Stimulated activated CD8-positive, alpha-beta memory T cell treated with anti-CD3 and anti-CD28 coated beads, Interleukin-4, amount 100 ng/mL, for 48 hours (primary cell): ENCODE data around the gene RASGEF1B.
A peak's percentile ranks its signal among the peaks of the same experiment; 100 is the strongest.

ENCODE experiments used
- DNase-seq: peaks from one replicate; pipeline ENCODE4 v3.0.0-alpha.2; 2020

Gene RASGEF1B

GRCh38 chr4:81471588-81472280 lies at the start of gene RASGEF1B:
Gene RASGEF1B (minus strand): TSS chr4:81471907. CDS start chr4:81459508, 12,399 bp downstream.
- DNase-seq = peak; percentile 96

- no peak for DNase-seq
These were observed 48.1 kb upstream of the RASGEF1B start for GRCh38 chr4:81519856-81520255.

- DNase-seq = no peak
These were observed 47.7 kb upstream of the RASGEF1B start for GRCh38 chr4:81519427-81519773.

DNA sequence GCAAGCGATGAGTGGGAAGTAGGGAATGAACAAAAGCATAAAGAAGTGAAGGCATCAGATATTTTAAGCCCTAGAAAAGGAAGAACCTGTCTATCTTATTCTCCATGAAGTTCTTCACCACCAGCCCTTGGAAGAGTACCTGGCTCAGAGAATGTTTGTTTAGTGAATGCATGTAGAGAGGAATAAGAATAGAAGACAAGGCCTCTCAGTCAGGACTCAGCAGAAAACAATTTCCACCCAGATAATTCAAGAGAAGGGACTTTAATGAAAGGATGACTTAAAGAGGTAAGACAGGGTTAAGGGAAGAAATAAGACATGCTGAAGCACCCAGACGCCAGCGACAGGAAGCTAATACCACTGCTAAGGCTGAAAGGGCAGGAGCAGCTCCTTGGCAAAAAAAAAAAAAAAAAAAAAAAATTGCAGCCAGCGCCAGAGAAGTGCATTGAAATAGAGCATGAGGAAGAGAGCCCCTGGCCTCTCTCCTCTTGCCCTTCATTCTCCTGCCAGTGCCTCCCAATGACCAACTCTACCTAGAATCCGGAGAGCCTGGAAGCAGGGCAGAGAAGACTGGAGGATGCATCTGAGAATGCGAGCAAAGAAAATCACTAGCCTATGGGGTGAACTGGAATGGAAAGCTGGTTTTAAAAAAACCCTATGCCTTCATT lies 47.2 kb upstream of the RASGEF1B start:
- no peak for DNase-seq

GRCh38 chr4:81516241-81516640 lies 44.5 kb upstream of the RASGEF1B start:
- DNase-seq = no peak

GRCh38 chr4:81512757-81513501 lies 41.2 kb upstream of the RASGEF1B start:
- DNase-seq = no peak

GRCh38 chr4:81512001-81512756 lies 40.5 kb upstream of the RASGEF1B start:
- no peak for DNase-seq

GRCh38 chr4:81510643-81511178 lies 39.0 kb upstream of the RASGEF1B start:
- DNase-seq = no peak

- DNase-seq = no peak
These were observed 38.1 kb upstream of the RASGEF1B start for GRCh38 chr4:81509822-81510221.

GRCh38 chr4:81509191-81509590 lies 37.5 kb upstream of the RASGEF1B start:
- no peak for DNase-seq

GRCh38 chr4:81508411-81509185 lies 36.9 kb upstream of the RASGEF1B start:
- no peak for DNase-seq

DNA sequence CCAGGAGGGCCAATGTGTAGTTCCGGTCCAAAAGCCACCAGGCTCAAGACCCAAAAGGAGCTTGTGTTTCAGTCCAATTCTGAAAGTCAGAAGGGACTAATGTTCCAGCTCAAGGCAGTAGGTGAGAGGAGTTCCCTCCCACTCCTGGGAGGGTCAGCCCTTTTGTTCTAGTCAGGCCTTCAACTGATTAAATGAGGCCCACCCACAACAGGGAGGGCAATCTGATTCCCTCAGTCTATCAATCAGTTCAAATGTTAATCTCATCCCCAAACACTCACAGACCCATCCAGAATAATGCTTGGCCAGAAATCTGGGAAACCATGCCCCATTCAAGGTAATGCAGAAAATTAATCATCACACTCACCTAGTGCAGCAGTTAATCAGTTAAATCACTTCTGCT lies 35.8 kb upstream of the RASGEF1B start:
- no peak for DNase-seq

DNA sequence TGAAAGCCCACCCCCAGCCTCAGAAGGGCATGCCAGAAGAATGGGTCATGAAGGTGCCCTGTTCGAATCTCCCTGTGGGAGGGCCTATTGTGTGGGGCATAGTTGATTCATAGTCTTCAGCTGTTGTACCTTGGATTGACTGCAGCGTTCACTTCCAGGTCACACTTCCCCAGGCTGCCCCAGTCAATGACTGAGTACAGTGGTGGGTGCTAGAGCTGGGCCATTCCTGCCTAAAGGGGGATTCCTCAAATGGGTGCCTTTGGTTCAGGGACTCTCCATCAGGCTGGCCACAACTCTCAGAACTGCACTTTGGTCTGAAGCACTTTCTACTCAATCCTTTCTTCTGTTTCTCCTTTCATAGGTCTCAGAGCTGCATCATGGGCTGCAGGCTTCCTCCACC lies 35.0 kb upstream of the RASGEF1B start:
- DNase-seq = no peak

GRCh38 chr4:81505726-81506125 lies 34.0 kb upstream of the RASGEF1B start:
- DNase-seq = no peak

DNA sequence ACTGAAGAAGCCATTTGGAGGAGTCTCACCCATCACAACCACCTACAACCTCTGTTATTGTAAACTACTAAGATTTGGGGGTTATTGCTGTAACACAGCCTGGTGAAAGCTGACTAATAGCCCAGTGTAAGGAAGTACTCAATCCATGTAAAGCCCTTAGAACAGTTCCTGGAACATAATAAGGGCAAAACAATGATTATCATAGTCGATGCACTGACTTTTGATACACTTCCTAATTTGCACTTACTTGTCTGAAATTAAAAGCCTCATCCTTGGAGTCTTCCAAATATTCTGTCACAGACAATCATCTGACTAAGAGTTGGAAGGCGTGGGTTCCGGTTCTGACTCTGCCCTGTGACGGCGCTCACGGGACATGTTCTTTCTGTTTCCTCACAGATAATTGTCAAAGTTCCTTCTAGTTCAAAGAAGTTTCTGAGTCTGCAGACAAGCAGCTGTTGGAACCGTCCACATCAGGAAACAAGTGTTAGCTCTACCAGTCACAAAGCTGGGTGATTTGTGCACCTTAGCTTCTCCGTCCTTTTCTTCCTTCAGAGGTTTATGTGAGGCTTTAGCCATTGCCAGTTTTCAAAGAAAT lies 33.4 kb upstream of the RASGEF1B start:
- DNase-seq = peak; percentile 67

DNA sequence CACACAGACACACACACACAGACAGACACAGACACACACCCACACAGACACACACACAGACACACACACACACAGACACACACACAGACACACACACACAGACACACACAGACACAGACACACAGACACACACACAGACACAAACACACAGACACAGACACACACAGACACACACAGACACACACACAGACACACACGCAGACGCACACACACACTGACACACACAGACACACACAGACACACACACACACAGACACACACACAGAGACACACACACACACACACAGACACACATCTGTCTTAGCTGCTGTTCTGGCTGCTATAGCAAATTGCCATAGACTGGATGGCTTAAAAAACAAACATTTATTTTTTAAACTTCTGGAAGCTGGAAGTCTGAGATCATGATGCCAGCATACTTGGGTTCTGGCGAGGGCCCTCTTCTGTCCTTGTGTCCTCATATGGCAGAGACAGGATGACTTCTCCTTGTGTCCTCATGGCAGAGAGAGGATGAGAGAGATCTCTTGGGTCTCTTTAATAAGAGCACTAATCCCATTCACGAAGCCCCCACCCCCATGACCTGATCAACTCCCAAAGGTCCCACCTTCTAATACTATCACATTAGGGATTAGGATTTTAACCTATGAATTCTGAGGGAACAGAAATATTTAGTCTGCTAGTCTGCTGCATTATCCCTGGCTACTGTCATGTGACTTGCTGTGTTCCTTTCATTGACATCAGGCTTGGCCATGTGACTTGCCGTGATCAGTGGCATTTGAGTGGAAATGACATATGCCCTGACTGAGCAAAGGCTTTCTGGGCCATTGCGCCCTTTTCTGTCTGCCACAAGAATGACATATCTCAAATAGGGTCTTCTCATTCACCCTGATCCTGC lies 32.7 kb upstream of the RASGEF1B start:
- DNase-seq = no peak

DNA sequence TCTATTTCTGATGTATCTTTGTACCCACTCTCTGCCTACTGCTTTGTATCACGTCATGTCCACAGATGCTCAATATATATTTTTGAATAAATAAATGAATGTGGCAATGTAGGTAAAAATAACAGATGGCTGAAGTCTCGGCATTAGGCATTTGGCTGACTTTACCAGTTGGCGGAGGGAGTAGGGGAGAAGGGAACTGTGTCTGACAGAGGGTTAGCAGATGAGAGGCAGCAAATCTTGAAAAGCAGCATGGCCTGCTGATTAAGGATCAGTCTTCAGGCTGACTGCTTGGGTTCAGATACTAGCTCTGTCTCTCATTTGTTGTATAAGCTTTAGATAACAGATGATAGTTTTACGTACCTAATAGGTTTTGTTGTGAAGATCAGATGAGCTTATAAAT lies 31.9 kb upstream of the RASGEF1B start:
- DNase-seq = no peak

GRCh38 chr4:81502564-81502963 lies 30.9 kb upstream of the RASGEF1B start:
- no peak for DNase-seq

DNA sequence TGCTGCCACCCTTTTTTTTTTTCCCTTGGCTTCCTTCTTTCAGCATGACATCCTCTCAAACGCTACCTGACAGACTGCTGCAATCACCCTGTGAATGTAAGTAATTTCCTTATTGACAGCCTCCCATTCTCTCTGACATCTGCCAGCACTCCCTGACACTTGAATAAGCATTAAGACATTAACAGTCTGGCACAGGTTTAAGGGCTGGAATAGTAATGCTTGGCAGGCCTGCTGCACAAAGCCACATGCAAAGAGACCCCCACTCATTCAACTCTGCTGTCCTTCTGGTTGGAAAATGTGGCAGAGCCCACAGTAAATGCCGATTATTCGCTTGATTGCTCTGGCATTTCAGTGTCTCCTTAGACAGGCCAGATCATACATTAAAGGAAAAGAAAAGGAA lies 28.1 kb upstream of the RASGEF1B start:
- DNase-seq = no peak

- no peak for DNase-seq
These were observed 26.9 kb upstream of the RASGEF1B start for GRCh38 chr4:81498551-81499099.
